ENCODE results near the gene TBRG4. TPM values are rescaled to one million over a fixed set of nuclear protein-coding genes. Genes with fewer than 3 reads are reported as not detected.

TBRG4 gene
- total RNA-seq, result 64.0 and 66.8 TPM in 2 replicates

GRCh38 chr7:45111298-45112223 is at the start of gene TBRG4:
TBRG4 (minus strand) TSS chr7:45111697; CDS start chr7:45109237, 2,460 bp downstream.

GRCh38 chr7:45157653-45158401 is 46.3 kb upstream of the TBRG4 start, which contains the start of gene RAMP3:
RAMP3 (plus strand) TSS chr7:45157791; CDS start chr7:45157829, 38 bp downstream.

GRCh38 chr7:45088821-45089340 is 22.6 kb downstream of the TBRG4 start, which contains the start of gene NACAD:
NACAD (minus strand) TSS chr7:45088969; CDS start chr7:45088894, 75 bp downstream.

Other genes starting within 250 kb of the TBRG4 start
- 15.6 and 17.2 TPM in 2 replicates for gene PURB, start 226.2 kb downstream of the TBRG4 start, total RNA-seq
- under 0.01 and 0.09 TPM in 2 replicates for gene MYO1G, start 132.7 kb downstream of the TBRG4 start, total RNA-seq
- gene CCM2, start 111.5 kb downstream of the TBRG4 start, total RNA-seq, result 57.8 and 66.9 TPM in 2 replicates
- gene NACAD, start 22.7 kb downstream of the TBRG4 start, total RNA-seq, result 0.18 and 1.0 TPM in 2 replicates
- gene RAMP3, start 46.1 kb upstream of the TBRG4 start, total RNA-seq, result not detected in 2 replicates

Data from endothelial cell of coronary artery (primary cell).